Stomach (tissue), 9 donors: Measurements from ENCODE around the gene COL23A1. TPM values are rescaled to one million over a fixed set of nuclear protein-coding genes. Genes with fewer than 3 reads are reported as not detected.
A peak's percentile ranks its signal among the peaks of the same experiment; 100 is the strongest.

Source experiments
- DNase-seq, 2 donors: peaks; one replicate each; pipeline versions ENCODE4 v3.0.0 to v3.0.0-alpha.2; 2013 to 2019
- H3K27ac ChIP-seq, 5 donors: fragments of 200-600 bp in 4 of 5; sonication (generic) in 4 of 5; one replicate each; pipeline ENCODE4 v1.5.1; 2013 to 2019; ENCODE audit warnings: mild to moderate bottlenecking in 1 of 5, moderate library complexity in 1 of 5
- H3K27me3 ChIP-seq, 3 donors: fragments of 200-600 bp; sonication (generic); one replicate each; pipeline ENCODE4 v1.5.1; 2017 to 2019; ENCODE audit warnings: mixed run types in 1 of 3
- H3K36me3 ChIP-seq, 4 donors: fragments of 200-600 bp; sonication (generic); 1 replicate in 3 of 4; 2 replicates in 1 of 4; pipeline ENCODE4 v1.5.1; 2016 to 2019
- H3K4me1 ChIP-seq, 4 donors: fragments of 200-600 bp; sonication (generic); one replicate each; pipeline ENCODE4 v1.5.1; 2016 to 2019
- H3K4me3 ChIP-seq, 4 donors: fragments of 200-600 bp; sonication (generic) in 3 of 4; one replicate each; pipeline ENCODE4 v1.5.1; 2016 to 2019; ENCODE audit warnings: mild to moderate bottlenecking in 1 of 4
- H3K9me3 ChIP-seq, 4 donors: fragments of 200-600 bp; sonication (generic); one replicate each; pipeline ENCODE4 v1.5.1; 2016 to 2019
- EP300 ChIP-seq: sonication (generic); formaldehyde crosslinking; IDR thresholded peaks from one replicate; pipeline ENCODE4 v1.6.1; 2017; ENCODE audit warnings: antibody characterized with exemption
- POLR2A ChIP-seq, 4 donors: fragments of 450-650 bp; IDR thresholded peaks; one replicate each; pipeline ENCODE4 v1.6.1; 2016; ENCODE audit warnings: antibody characterized with exemption in 4 of 4, control low read depth in 2 of 4, mild to moderate bottlenecking in 1 of 4, moderate library complexity in 1 of 4
- POLR2AphosphoS5 ChIP-seq, 3 donors: sonication (generic); formaldehyde crosslinking; IDR thresholded peaks; one replicate each; pipeline ENCODE4 v1.6.1; 2016; ENCODE audit warnings: antibody characterized with exemption in 3 of 3
- WGBS, 5 donors: extraction: QIAGEN DNeasy Blood & Tissue Kit in 3 of 5; methylation state at CpG; one replicate each; pipeline versions ENCODE4 v1.1.5 to v1.1.7; 2013 to 2018; 5-methylcytosine and 5-hydroxymethylcytosine counted together
- intact Hi-C: fragments of 100-400 bp; cut with DNase I; formaldehyde crosslinking; loops from one replicate; pipeline ENCODE4 v1.15.1; 2023; ENCODE audit warnings: low total_unique reads
- polyA plus RNA-seq, 3 donors: library from polyadenylated mRNA; stranded (reverse); fragments of 200-250 nt; gene quantifications; one replicate each; pipeline ENCODE4 v1.2.3, GENCODE V29; 2013
- total RNA-seq, 5 donors: library from RNA; depleted of rRNA; stranded (reverse); fragments of >200 nt; gene quantifications; one replicate each; pipeline versions ENCODE4 v1.1.0 to v1.2.3, GENCODE V29; 2014 to 2016
- TF ChIP-seq, protein P1 (sequence below), 7 experiments: fragments of 450-650 bp in 4 of 7; fragments of 200-600 bp in 3 of 7; sonication (generic) in 3 of 7; IDR thresholded peaks; one replicate each; pipeline ENCODE4 v1.5.1; 2016 to 2019; ENCODE audit warnings: antibody characterized with exemption in 7 of 7, control low read depth in 2 of 7, mild to moderate bottlenecking in 1 of 7
- donor health status: healthy with polysubstance abuse.
- donor health status: Bipolar disorder and iron deficiency.
- donor health status: healthy.

The COL23A1 gene
- total and polyA plus RNA-seq, 8 donors = under 0.01 to 7.0 (median 1.4) TPM

GRCh38 chr5:178279723-178280438 lies 310.3 kb downstream of the COL23A1 start:
- no peak overlapping the region for H3K27ac ChIP-seq
- H3K4me1 ChIP-seq = peaks cover 0 to 7% (median 6%) of the 10 kb centered on the region in 4 donors
- no peak overlapping the region for H3K4me3 ChIP-seq
- peak; percentile 90 to 93 for DNase-seq
- H3K9me3 ChIP-seq = peaks cover 4 to 21% (median 16%) of the 10 kb centered on the region in 4 donors
- TF ChIP-seq, protein P1, sequence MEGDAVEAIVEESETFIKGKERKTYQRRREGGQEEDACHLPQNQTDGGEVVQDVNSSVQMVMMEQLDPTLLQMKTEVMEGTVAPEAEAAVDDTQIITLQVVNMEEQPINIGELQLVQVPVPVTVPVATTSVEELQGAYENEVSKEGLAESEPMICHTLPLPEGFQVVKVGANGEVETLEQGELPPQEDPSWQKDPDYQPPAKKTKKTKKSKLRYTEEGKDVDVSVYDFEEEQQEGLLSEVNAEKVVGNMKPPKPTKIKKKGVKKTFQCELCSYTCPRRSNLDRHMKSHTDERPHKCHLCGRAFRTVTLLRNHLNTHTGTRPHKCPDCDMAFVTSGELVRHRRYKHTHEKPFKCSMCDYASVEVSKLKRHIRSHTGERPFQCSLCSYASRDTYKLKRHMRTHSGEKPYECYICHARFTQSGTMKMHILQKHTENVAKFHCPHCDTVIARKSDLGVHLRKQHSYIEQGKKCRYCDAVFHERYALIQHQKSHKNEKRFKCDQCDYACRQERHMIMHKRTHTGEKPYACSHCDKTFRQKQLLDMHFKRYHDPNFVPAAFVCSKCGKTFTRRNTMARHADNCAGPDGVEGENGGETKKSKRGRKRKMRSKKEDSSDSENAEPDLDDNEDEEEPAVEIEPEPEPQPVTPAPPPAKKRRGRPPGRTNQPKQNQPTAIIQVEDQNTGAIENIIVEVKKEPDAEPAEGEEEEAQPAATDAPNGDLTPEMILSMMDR (IDR thresholded peaks at IDR 0.05) = peak in 5 of 7 experiments; percentile 69 to 92 (median 83)
- TF ChIP-seq POLR2AphosphoS5 (IDR thresholded peaks at IDR 0.05) (peak in 1 of 3 donors; percentile 42), EP300 (no peak), POLR2A (IDR thresholded peaks at IDR 0.05) (no peak)
- peaks cover 0 to 41% (median 10%) of the 10 kb centered on the region in 3 donors for H3K27me3 ChIP-seq
- H3K36me3 ChIP-seq = no peaks in the 10 kb centered on the region
- 20 to 23% (median 22%) methylated on average over 15 to 33 of the region's 33 CpGs for WGBS, 5 donors
- intact Hi-C loops = loop anchor here (2.0 to 10.0 kb wide), 2 partner anchors 271 to 305 kb away; no protein-coding TSS in a partner anchor

- peaks cover 0 to 48% (median 12%) of the 10 kb centered on the region in 3 donors for H3K27me3 ChIP-seq
- H3K27ac ChIP-seq = no peak overlapping the region
- peaks cover 4 to 20% (median 16%) of the 10 kb centered on the region in 4 donors for H3K9me3 ChIP-seq
- DNase-seq = no peak
- TF ChIP-seq EP300 (no peak), POLR2A (IDR thresholded peaks at IDR 0.05) (no peak), POLR2AphosphoS5 (IDR thresholded peaks at IDR 0.05) (no peak)
- TF ChIP-seq, protein P1 (IDR thresholded peaks at IDR 0.05) = no peak
- no peaks in the 10 kb centered on the region for H3K36me3 ChIP-seq
- no peak overlapping the region for H3K4me3 ChIP-seq
- intact Hi-C loops = loop anchor here (10.0 kb wide), 1 partner anchor 306 kb away; no protein-coding TSS in a partner anchor
- 71 to 83% (median 79%) methylated on average over 11 to 14 of the region's 14 CpGs for WGBS, 5 donors
- peaks cover 0 to 7% (median 6%) of the 10 kb centered on the region in 4 donors for H3K4me1 ChIP-seq
These were observed 311.0 kb downstream of the COL23A1 start for GRCh38 chr5:178279026-178279722.

GRCh38 chr5:178278358-178279023 lies 311.7 kb downstream of the COL23A1 start:
- WGBS, 5 donors = 80 to 90% (median 82%) methylated on average over 18 of the region's 18 CpGs
- H3K27me3 ChIP-seq = peaks cover 0 to 48% (median 12%) of the 10 kb centered on the region in 3 donors
- peaks cover 0 to 7% (median 6%) of the 10 kb centered on the region in 4 donors for H3K4me1 ChIP-seq
- TF ChIP-seq POLR2AphosphoS5 (IDR thresholded peaks at IDR 0.05) = no peak
- TF ChIP-seq EP300 = no peak
- TF ChIP-seq, protein P1 (IDR thresholded peaks at IDR 0.05) = no peak
- no peak for TF ChIP-seq POLR2A (IDR thresholded peaks at IDR 0.05)
- peaks cover 4 to 13% (median 10%) of the 10 kb centered on the region in 4 donors for H3K9me3 ChIP-seq
- H3K27ac ChIP-seq = no peak overlapping the region
- no peaks in the 10 kb centered on the region for H3K36me3 ChIP-seq
- no peak for DNase-seq
- intact Hi-C loops = loop anchor here (10.0 kb wide), 1 partner anchor 306 kb away; no protein-coding TSS in a partner anchor
- no peak overlapping the region for H3K4me3 ChIP-seq

DNA sequence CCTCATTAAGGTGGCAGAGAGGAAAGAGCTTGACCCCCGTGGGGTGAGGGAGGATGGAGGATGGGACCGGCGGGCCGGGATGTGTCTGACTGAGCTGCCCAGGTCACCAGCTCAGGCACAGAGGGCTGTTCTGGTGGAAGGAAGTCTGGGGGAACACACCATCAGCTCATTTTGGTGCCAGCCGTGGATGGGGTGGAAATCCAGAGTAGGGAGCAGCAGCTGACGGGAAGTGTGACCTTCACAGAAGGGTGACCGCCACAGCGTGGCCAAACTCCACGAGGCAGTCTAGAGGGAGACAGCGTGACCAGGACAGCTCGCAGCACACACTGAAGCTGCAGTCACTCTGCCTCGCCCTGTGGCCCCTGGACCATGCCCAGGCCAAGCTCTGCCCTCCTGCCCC lies 312.3 kb downstream of the COL23A1 start:
- TF ChIP-seq POLR2AphosphoS5 (IDR thresholded peaks at IDR 0.05) (no peak), POLR2A (IDR thresholded peaks at IDR 0.05) (no peak), EP300 (no peak)
- TF ChIP-seq, protein P1 (IDR thresholded peaks at IDR 0.05) = no peak
- WGBS, 5 donors = 55 to 68% (median 57%) methylated on average over 11 to 12 of the region's 12 CpGs

More for the DNA sequence above, 312.3 kb downstream of the COL23A1 start:
- Histone ChIP-seq H3K27me3 (peaks cover 0 to 48% (median 12%) of the 10 kb centered on the region in 3 donors), H3K27ac (no peak overlapping the region), H3K4me1 (peaks cover 0 to 7% (median 6%) of the 10 kb centered on the region in 4 donors), H3K4me3 (no peak overlapping the region), H3K9me3 (peaks cover 4 to 13% (median 8%) of the 10 kb centered on the region in 4 donors), H3K36me3 (no peaks in the 10 kb centered on the region)
- no peak for DNase-seq
- intact Hi-C loops = loop anchor here (10.0 kb wide), 1 partner anchor 307 kb away; no protein-coding TSS in a partner anchor
